Uterus (tissue), 4 donors: Measurements from ENCODE around the gene OR2AJ1. TPM values are rescaled to one million over a fixed set of nuclear protein-coding genes. Genes with fewer than 3 reads are reported as not detected.

Experiments used
- DNase-seq, 2 donors: peaks; one replicate each; pipeline ENCODE4 v3.0.0-alpha.2; 2019 to 2020
- H3K27ac ChIP-seq, 2 donors: fragments of 200-600 bp; sonication (generic); 1 replicate in 1 of 2; 2 replicates in 1 of 2; pipeline ENCODE4 v1.5.1; 2016 to 2018
- H3K27me3 ChIP-seq, 2 donors: fragments of 200-600 bp; sonication (generic); one replicate each; pipeline ENCODE4 v1.5.1; 2018 to 2019; ENCODE audit warnings: control low read depth in 1 of 2
- H3K36me3 ChIP-seq, 2 donors: fragments of 200-600 bp; sonication (generic); one replicate each; pipeline ENCODE4 v1.5.1; 2019; ENCODE audit warnings: control low read depth in 1 of 2
- H3K4me1 ChIP-seq, 2 donors: fragments of 200-600 bp; sonication (generic); one replicate each; pipeline ENCODE4 v1.5.1; 2018 to 2019; ENCODE audit warnings: control low read depth in 1 of 2
- H3K4me3 ChIP-seq, 2 donors: fragments of 200-600 bp; sonication (generic); 1 replicate in 1 of 2; 2 replicates in 1 of 2; pipeline ENCODE4 v1.5.1; 2018 to 2019; ENCODE audit warnings: mild to moderate bottlenecking in 1 of 2
- H3K9me3 ChIP-seq, 2 donors: fragments of 200-600 bp; sonication (generic); one replicate each; pipeline ENCODE4 v1.5.1; 2019; ENCODE audit warnings: control low read depth in 1 of 2
- POLR2A ChIP-seq, 2 donors: fragments of 450-650 bp; IDR thresholded peaks; one replicate each; pipeline ENCODE4 v1.6.1; 2016; ENCODE audit warnings: antibody characterized with exemption in 2 of 2, mild to moderate bottlenecking in 1 of 2, moderate library complexity in 1 of 2
- intact Hi-C: fragments of 100-400 bp; cut with DNase I; formaldehyde crosslinking; loops from one replicate; pipeline ENCODE4 v1.15.1; 2023; ENCODE audit warnings: low total_unique reads
- total RNA-seq, 4 donors: library from RNA; depleted of rRNA in 3 of 4; stranded (reverse); fragments of >200 nt in 3 of 4; gene quantifications; one replicate each; pipeline versions ENCODE4 v1.1.0 to v1.2.4, GENCODE V29; 2014 to 2023
- TF ChIP-seq, protein P1 (sequence below), 4 experiments: fragments of 200-600 bp in 2 of 4; fragments of 450-650 bp in 2 of 4; sonication (generic) in 2 of 4; IDR thresholded peaks; one replicate each; pipeline ENCODE4 v1.5.1; 2016 to 2019; ENCODE audit warnings: antibody characterized with exemption in 4 of 4, mild to moderate bottlenecking in 2 of 4, moderate library complexity in 1 of 4
- donor health status: DM: yes; HTN: yes; CAD: no.

OR2AJ1 gene
- total RNA-seq, 4 donors from 2014 or later = not detected

DNA sequence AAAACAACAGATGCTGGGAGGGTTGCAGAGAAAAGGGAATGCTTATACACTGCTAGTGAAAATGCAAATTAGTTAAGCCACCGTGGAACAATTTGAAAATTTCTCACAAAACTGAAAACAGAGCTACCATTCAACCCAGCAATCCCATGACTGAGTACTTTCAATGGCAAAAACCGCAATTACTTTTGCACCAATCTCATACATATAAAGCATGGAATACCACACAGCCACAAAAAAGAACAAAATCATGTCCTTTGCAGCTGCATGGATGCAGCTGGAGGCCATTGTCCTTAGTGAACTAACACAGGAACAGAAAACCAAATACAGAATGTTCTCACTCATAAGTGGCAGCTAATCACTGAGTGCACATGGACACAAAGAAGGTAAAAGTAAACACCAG is 10.9 kb upstream of the OR2AJ1 start:
- intact Hi-C loops = no loop called here
- Histone ChIP-seq H3K27me3 (no peaks in the 10 kb centered on the region), H3K4me3 (no peak overlapping the region), H3K9me3 (no peaks in the 10 kb centered on the region), H3K27ac (no peak overlapping the region), H3K4me1 (no peaks in the 10 kb centered on the region), H3K36me3 (no peaks in the 10 kb centered on the region)
- DNase-seq = no peak
- TF ChIP-seq, protein P1, sequence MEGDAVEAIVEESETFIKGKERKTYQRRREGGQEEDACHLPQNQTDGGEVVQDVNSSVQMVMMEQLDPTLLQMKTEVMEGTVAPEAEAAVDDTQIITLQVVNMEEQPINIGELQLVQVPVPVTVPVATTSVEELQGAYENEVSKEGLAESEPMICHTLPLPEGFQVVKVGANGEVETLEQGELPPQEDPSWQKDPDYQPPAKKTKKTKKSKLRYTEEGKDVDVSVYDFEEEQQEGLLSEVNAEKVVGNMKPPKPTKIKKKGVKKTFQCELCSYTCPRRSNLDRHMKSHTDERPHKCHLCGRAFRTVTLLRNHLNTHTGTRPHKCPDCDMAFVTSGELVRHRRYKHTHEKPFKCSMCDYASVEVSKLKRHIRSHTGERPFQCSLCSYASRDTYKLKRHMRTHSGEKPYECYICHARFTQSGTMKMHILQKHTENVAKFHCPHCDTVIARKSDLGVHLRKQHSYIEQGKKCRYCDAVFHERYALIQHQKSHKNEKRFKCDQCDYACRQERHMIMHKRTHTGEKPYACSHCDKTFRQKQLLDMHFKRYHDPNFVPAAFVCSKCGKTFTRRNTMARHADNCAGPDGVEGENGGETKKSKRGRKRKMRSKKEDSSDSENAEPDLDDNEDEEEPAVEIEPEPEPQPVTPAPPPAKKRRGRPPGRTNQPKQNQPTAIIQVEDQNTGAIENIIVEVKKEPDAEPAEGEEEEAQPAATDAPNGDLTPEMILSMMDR (IDR thresholded peaks at IDR 0.05) = no peak
- TF ChIP-seq POLR2A (IDR thresholded peaks at IDR 0.05) = no peak

DNA sequence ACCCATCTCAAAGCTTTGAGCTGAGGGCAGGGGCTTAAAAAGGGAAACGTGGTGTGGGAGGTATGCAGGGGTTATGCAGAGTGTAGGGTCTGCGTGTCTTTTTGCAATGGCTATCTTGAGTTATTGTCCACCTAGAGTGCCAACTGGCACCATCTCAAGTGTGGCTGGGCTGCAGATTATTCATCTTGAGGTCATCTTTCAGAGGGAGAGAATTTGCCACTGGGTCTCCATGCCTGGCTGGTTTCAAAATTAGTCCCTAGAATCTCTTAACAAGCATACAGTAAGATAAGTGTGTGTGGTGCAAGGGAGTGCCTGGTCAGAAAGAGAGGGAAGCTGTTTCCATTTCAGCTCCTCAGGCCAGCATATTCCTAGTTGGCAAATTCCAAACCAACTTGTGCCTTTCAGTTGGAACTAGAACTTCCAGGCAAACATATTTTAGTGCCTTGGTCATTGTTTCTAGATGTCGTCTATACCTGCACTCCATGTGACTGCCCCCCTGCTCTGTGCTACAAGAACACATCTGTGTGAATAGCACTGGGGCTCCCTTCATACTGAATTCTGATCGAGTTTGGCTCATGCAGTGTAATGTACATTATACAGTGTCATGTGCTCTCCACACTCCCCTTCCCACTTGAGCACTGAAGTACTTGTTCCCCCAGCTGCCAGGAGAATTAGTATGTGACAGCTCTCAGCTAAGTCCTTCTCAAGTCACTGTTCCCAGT is 9.6 kb upstream of the OR2AJ1 start:
- DNase-seq = no peak
- no peaks in the 10 kb centered on the region for H3K27me3 ChIP-seq
- TF ChIP-seq, protein P1 (IDR thresholded peaks at IDR 0.05) = no peak
- no peak for TF ChIP-seq POLR2A (IDR thresholded peaks at IDR 0.05)
- no peaks in the 10 kb centered on the region for H3K9me3 ChIP-seq
- no peaks in the 10 kb centered on the region for H3K4me1 ChIP-seq
- no peaks in the 10 kb centered on the region for H3K36me3 ChIP-seq
- H3K4me3 ChIP-seq = no peak overlapping the region
- intact Hi-C loops = no loop called here
- H3K27ac ChIP-seq = no peak overlapping the region

DNA sequence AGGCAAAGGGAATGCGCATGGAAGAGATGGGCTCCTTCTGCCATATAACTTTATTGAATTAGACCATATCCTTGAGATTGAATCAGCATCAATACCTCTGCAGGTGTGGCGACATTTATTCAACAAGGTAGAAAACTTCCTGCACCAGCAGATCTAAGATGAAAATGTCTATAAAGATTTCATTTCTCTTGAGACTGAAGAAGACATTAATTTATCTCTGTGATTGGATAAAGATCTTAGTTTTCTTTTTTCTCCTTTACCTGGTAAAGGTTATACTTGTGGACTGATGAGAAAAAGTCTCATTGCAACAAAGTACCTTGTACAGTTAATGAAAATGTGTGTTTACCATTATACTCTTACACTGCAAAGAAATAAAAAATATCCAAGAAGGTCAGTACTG is 4.7 kb upstream of the OR2AJ1 start, which contains the start of gene OR2T8:
Gene OR2T8 (plus strand): TSS at position 301 of the 400 bp plus-strand sequence. CDS start 766 bp downstream, outside the sequence.
- TF ChIP-seq, protein P1 (IDR thresholded peaks at IDR 0.05) = no peak
- no peak for TF ChIP-seq POLR2A (IDR thresholded peaks at IDR 0.05)
- Histone ChIP-seq H3K9me3 (no peaks in the 10 kb centered on the region), H3K4me1 (no peaks in the 10 kb centered on the region), H3K27ac (no peak within 1 kb of the TSS), H3K36me3 (no peaks in the 10 kb centered on the region), H3K4me3 (no peak within 1 kb of the TSS), H3K27me3 (no peaks in the 10 kb centered on the region)
- DNase-seq = no peak
- intact Hi-C loops = no loop called here

DNA sequence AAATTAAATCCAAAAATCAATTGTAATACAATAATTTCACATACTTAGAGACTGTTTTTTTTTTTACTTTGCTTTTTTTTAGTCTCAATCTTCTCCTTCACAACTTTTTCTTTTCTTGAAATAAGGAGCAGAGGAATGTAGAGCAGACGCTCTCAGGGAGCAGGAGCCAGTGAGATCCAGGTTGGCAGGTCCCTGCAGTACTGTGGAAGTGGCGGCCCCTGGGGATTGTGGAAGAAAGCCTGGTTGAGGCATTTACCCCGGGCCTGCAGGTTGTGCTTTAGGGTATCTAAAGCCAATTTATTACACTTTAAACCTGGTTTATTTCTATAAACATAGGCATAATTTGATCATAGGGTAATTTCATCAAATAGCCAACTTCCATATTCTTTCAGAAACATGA is 748 bp upstream of the OR2AJ1 start:
- Histone ChIP-seq H3K27me3 (no peaks in the 10 kb centered on the region), H3K36me3 (no peaks in the 10 kb centered on the region), H3K9me3 (no peaks in the 10 kb centered on the region), H3K4me1 (no peaks in the 10 kb centered on the region), H3K4me3 (no peak overlapping the region), H3K27ac (no peak overlapping the region)
- TF ChIP-seq, protein P1 (IDR thresholded peaks at IDR 0.05) = no peak
- TF ChIP-seq POLR2A (IDR thresholded peaks at IDR 0.05) = no peak
- no peak for DNase-seq
- intact Hi-C loops = no loop called here

DNA sequence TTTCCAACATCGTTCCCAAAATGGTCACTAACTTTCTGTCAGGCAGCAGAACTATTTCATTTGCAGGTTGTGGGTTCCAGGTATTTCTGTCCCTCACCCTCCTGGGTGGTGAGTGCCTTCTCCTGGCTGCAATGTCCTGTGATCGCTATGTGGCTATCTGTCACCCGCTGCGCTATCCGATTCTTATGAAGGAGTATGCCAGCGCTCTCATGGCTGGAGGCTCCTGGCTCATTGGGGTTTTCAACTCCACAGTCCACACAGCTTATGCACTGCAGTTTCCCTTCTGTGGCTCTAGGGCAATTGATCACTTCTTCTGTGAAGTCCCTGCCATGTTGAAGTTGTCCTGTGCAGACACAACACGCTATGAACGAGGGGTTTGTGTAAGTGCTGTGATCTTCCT is 9.3 kb downstream of the OR2AJ1 start:
- Histone ChIP-seq H3K27ac (no peak overlapping the region), H3K27me3 (no peaks in the 10 kb centered on the region), H3K9me3 (no peaks in the 10 kb centered on the region), H3K36me3 (no peaks in the 10 kb centered on the region), H3K4me3 (no peak overlapping the region), H3K4me1 (no peaks in the 10 kb centered on the region)
- intact Hi-C loops = no loop called here
- TF ChIP-seq POLR2A (IDR thresholded peaks at IDR 0.05) = no peak
- TF ChIP-seq, protein P1 (IDR thresholded peaks at IDR 0.05) = no peak
- DNase-seq = no peak
